Dermis microvascular lymphatic vessel endothelial cell (primary cell): ENCODE results near the gene NDUFAB1. TPM values are rescaled to one million over a fixed set of nuclear protein-coding genes. Genes with fewer than 3 reads are reported as not detected.
"Not testable (repeated sequence)": the region's sequence is repeated elsewhere in the genome, so short reads cannot be mapped to it uniquely, and the experiment has no call there.

Experiments used
- DNase-seq, 2 donors: peaks; one replicate each; pipeline versions ENCODE4 v3.0.0 to v3.0.0-alpha.2; 2010; ENCODE audit warnings: low read depth in 2 of 2
- total RNA-seq: library from RNA; depleted of rRNA; stranded (reverse); fragments of >200 nt; gene quantifications from 2 replicates; pipeline ENCODE4 v1.2.1, GENCODE V29; 2014

The NDUFAB1 gene
- 134 and 202 TPM in 2 replicates for total RNA-seq

GRCh38 chr16:23595951-23596720 is at the start of gene NDUFAB1:
NDUFAB1 (minus strand) TSS chr16:23596316; CDS start chr16:23596290, 26 bp downstream.
- DNase-seq, result peak; percentile 75 to 91

DNA sequence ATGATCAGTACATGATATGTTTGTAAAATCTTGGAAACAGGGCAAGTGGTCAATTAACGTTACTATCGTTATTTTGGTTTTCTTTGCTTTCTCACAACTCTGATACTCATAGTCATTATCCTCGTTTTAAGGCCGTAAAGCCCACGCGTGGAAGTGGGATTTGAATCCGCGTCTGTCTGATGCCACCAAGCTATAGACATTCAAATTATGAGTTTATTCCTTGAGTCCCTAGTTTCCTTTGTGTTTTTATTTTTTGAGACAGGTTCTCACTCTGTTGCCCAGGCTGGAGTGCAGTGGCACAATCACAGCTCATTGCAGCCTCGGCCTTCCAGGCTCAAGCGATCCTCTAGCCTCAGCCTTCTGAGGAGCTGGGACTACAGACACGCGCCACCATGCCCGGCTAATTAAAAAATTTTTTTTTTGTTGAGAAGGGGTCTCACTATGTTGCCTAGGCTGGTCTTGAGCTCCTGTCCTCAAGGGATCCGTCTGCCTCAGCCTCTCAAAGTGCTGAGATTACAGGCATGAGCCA is 46.2 kb upstream of the NDUFAB1 start:
- peak in 1 of 2 donors; percentile 7 for DNase-seq

DNA sequence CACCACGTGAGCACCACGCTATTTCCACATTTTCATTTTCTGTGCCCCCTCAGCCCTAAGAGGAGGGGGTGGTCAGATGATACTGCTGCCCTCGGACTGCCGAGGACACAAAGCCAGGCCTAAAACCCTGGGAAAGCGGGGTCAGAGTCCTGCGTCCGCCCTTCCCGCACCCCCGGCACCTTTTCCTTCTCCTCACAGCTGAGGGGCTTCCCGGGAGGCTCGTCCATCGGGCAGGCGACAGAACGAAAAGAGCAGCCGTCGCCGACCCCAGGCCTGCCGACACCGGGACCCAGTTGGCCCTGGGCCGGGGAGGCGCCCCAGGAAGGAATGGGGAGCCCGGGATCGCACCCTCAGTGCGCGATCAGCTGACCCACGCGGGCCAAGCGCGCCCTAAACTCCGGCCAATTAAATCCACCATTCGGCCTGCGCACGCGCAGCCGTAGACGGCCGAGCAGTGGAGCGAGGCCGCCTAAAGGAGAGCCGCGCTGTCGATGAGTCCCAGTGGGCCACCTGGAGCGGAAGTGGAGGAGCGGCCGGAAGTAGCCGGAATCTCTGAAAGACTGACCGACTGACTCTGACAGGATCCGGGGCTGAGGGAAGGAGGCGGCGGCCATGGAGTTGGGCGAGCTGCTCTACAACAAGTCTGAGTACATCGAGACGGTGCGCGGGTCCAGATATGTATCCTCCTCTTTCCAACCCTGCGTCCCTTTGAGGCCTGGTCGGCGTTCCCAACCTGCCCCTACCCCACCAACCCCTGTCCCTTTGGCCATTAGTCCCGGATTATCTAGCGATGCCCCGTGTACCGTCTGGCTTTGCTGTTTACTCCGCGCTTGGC is 45.0 kb upstream of the NDUFAB1 start, which contains the start of the genes DCTN5 and PALB2:
DCTN5 (plus strand) TSS at position 536 of the 835 bp plus-strand sequence; CDS start at position 613, 77 bp downstream.
PALB2 (minus strand) TSS at position 380 of the 835 bp plus-strand sequence; CDS start at position 227, 153 bp downstream.
- DNase-seq, result peak; percentile 87 to 95

GRCh38 chr16:23640615-23640930 is 44.5 kb upstream of the NDUFAB1 start:
- DNase-seq, result no peak

DNA sequence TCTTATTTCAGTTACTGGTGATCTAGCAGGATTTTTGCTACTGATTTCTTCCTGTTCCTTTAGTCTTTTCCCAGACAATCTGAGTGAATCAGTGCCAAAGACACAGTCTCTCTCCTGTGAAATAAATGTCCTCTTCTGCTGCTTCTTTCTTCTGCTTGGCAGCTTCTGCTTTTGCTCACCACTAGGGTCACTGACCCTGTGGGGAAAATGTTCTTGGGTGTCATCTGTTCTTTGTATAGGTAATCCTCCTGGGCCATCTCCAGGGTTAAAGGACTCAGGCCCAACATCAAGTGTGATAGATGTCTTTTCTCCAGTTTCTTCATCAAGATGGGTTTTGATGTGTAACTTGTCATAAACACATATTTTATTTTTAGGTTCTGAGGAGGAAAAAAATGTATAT is 39.8 kb upstream of the NDUFAB1 start:
- DNase-seq, result no peak

DNA sequence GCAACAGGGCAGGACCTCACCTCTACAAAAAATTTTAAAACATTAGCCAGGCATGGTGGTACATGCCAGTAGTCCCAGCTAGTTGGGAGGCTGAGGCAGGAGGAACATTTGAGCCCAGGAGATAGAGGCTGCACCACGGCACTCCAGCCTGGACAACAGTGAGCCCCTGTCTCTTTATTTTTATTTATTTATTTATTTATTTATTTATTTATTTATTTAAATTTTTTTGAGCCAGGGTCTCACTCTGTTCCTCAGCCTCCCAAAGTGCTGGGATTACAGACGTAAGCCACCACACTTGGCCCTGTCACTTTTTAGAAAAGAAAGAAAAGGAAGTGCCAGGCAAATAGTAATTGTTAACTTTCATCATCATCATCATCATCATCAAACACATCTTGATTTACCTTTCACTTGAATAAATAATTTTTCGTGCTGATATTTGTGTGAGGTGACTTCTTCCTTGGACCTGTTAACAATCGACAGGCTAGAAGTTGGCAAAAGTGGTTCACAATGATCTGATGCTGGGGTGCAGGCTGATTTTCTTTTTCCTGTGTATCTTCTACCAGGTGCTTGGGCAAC is 38.4 kb upstream of the NDUFAB1 start:
- DNase-seq, result no peak

DNA sequence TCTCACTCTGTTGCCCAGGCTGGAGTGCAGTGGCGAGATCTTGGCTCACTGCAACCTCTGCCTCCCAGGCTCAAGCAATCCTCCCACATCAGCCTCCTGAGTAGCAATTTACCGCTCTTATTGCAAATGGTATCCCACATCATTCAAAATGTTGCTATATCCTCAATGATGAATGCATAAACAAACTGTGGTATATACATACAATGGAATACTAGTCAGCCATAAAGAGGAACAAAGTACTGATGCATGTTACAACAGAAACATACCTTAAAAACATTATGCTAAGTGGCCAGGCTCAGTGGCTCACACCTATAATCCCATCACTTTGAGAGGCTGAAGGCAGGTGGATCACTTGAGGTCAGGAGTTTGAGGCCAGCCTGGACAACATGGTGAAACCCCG is 35.8 kb upstream of the NDUFAB1 start:
- not testable (repeated sequence) for DNase-seq

GRCh38 chr16:23629516-23629915 is 33.4 kb upstream of the NDUFAB1 start:
- DNase-seq, result no peak

DNA sequence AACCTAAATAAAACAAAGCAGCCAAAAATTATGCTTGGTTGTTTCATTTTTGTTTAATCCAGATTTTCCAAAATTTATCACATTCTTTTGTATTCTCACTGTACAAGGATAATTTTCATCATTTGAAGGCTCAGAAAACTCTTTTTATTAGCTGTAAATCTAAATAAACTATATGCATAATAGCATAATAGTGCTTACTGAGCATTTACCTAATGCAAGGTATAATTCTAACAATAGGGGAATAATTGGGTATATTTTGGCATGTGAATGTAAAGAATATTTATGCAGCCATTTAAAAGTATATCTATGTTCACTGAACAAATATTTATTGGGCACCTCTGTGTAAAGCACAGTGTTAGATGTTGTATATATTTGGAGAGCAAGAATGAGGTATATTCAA is 28.0 kb upstream of the NDUFAB1 start:
- DNase-seq, result no peak

GRCh38 chr16:23615805-23616204 is 19.7 kb upstream of the NDUFAB1 start:
- peak in 1 of 2 donors; percentile 25 for DNase-seq

- no peak for DNase-seq
Observed at GRCh38 chr16:23611936-23612335, 15.8 kb upstream of the NDUFAB1 start.

GRCh38 chr16:23610905-23611304 is 14.8 kb upstream of the NDUFAB1 start:
- not testable (repeated sequence) for DNase-seq

- no peak for DNase-seq
Observed at GRCh38 chr16:23609929-23610328, 13.8 kb upstream of the NDUFAB1 start.

GRCh38 chr16:23608194-23608593 is 12.1 kb upstream of the NDUFAB1 start:
- DNase-seq, result peak; percentile 86 to 94

GRCh38 chr16:23607726-23608125 is 11.6 kb upstream of the NDUFAB1 start:
- DNase-seq, result peak in 1 of 2 donors; percentile 44

DNA sequence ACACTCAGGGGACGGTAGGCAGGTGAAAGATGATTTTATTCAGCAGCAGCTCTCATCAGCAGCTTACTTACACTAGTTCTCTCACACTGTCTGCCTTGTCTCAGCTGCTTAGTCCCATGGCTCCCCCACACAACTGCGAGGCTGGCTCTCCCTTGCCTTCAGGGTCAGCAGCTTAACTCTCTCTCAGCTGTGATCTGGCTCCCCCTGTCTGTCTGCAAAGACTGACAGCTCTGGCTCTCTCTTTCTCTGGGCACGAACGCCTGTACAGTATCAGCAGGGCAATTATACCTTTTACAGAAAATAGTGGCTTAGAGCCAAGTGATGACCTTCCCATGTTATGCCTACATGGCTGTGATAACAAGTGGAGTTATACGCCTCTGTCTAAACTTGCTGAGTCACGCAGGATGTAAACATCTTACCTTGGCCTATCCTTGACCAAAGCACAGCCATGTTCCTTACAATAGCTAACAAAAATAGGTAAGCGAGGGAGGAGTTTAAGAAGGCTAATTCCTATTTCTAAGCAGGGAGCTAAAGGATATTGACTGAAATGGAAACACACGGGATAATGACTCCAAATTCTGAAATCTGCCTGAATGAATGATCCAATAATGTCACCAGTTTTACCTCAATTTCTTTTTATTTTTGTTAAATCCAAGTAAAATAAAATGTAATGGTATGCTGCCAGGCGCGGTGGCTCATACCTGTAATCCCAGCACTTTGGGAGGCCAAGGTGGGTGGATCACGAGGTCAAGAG is 1.1 kb upstream of the NDUFAB1 start:
- peak; percentile 25 to 66 for DNase-seq

- DNase-seq, result peak in 1 of 2 donors; percentile 19
Observed at GRCh38 chr16:23595246-23595950, 718 bp downstream of the NDUFAB1 start.

DNA sequence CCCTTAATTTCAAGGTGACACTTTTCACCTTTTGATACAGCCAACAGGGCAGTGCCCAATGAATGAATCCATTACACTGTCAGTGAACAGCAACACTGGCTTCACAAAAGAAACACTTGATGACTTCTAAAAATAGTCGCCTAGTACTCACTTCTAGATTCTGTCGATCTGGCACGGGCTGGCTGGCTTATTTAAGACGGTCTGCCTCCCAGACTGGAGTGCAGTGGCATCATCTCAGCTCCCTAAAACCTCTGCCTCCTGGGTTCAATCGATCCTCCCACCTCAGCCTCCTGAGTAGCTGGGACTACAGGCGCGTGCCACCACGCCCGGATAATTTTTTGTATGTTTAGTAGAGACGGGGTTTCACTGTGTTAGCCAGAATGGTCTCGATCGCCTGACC is 1.9 kb downstream of the NDUFAB1 start:
- DNase-seq, result no peak

- no peak for DNase-seq
Observed at GRCh38 chr16:23590181-23590580, 5.9 kb downstream of the NDUFAB1 start.

DNA sequence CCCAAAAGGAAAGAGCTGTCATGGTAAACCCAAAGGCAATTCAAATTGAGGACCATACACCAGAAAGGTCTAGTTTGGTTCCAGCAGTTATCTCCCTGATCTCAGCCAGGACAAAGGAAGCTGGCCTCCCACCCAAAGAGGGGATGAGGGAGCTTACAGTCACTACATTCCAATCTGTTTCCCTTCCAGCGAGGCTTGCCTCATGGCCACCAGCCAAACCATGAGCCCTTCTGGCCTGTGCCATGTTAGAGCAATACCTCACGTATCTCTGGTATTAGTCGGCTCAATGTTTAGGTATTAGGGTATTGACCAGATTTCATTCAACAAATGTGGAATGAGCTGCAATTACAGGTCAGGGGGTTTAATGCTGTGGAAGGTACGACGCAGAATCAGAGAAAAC is 8.4 kb downstream of the NDUFAB1 start:
- DNase-seq, result peak in 1 of 2 donors; percentile 59
